HepG2 (cell line): Measurements from ENCODE around the gene XXYLT1. TPM values are rescaled to one million over a fixed set of nuclear protein-coding genes. Genes with fewer than 3 reads are reported as not detected.

ENCODE experiments used
- ATAC-seq: fragments of 200-7000 bp; cut with Tn5 transposase; 3 replicates; pipeline ENCODE4 v1.9.1; 2020; ENCODE audit warnings: mild to moderate bottlenecking, moderate library complexity
- BruUV-seq: library from RNA; stranded (reverse); fragments of 400-500 nt; replicated peaks from 2 replicates; lab custom pipeline; 2021; lab: Mats Ljungman, UMichigan
- CTCF ChIA-PET: fragments of 300-600 bp; formaldehyde crosslinking; extraction: SDS; loops from one replicate; lab custom pipeline; 2021; ENCODE audit warnings: low total read pairs, inconsistent platforms, low intra/inter-chr PET ratio; lab: Yijun Ruan, JAX
- POLR2A ChIA-PET: fragments of 350-600 bp; sonication (Branson Sonifier 250); formaldehyde crosslinking; loops from one replicate; lab custom pipeline; 2020; ENCODE audit warnings: antibody characterized with exemption, inconsistent platforms; lab: Yijun Ruan, JAX
- DNase-seq: peaks from one replicate; pipeline ENCODE4 v3.0.0-alpha.2; 2015; ENCODE audit warnings: low spot score
- FAIRE-seq: peaks from 3 replicates; lab custom pipeline; 2011; peaks lifted over from hg19 to GRCh38; lab: Jason Lieb, UNC
- H2AFZ ChIP-seq: one replicate; pipeline ENCODE4 v1.6.1; 2011; ENCODE audit warnings: low read length, inconsistent platforms
- H3K27ac ChIP-seq: fragments of 300-600 bp; 3 replicates; pipeline ENCODE4 v1.8.0; 2011; ENCODE audit warnings: mixed run types, mild to moderate bottlenecking, mixed read lengths, low read length, inconsistent platforms; ENCODE audit not compliant: insufficient read depth; ENCODE audit errors: extremely low read length
- H3K27me3 ChIP-seq, 2 experiments: fragments of 200-600 bp in 1 of 2; 2 replicates in 1 of 2; 3 replicates in 1 of 2; pipeline versions ENCODE4 v1.6.0 to v1.8.0; 2011; ENCODE audit warnings: low read length in 2 of 2, mild to moderate bottlenecking in 2 of 2, moderate library complexity in 2 of 2, inconsistent platforms in 1 of 2; ENCODE audit not compliant: insufficient read depth in 2 of 2, control insufficient read depth in 1 of 2
- H3K36me3 ChIP-seq, 2 experiments: fragments of 200-600 bp in 1 of 2; replicated peaks in 1 of 2; 2 replicates in 1 of 2; 3 replicates in 1 of 2; pipeline versions ENCODE4 v1.5.1 to v1.8.0; 2011; ENCODE audit warnings: low read length in 2 of 2, inconsistent platforms in 1 of 2; ENCODE audit not compliant: insufficient read depth in 2 of 2, control insufficient read depth in 1 of 2
- H3K4me1 ChIP-seq: 2 replicates; pipeline ENCODE4 v1.5.1; 2012; ENCODE audit warnings: low read length, inconsistent platforms; ENCODE audit not compliant: insufficient read depth
- H3K4me2 ChIP-seq: 2 replicates; pipeline ENCODE4 v1.6.0; 2011; ENCODE audit warnings: low read depth, low read length, inconsistent platforms
- H3K4me3 ChIP-seq, 3 experiments: fragments of 200-600 bp in 1 of 3; sonication (generic), shearing (Covaris generic) in 1 of 3; replicated peaks in 1 of 3; 2 replicates each; pipeline ENCODE4 v1.5.1; 2011 to 2016; ENCODE audit warnings: low read length in 3 of 3, inconsistent platforms in 2 of 3, low read depth in 2 of 3, mild to moderate bottlenecking in 2 of 3, control low read depth in 1 of 3, mixed read lengths in 1 of 3; ENCODE audit not compliant: insufficient read depth in 1 of 3
- H3K79me2 ChIP-seq: one replicate; pipeline ENCODE4 v1.6.1; 2011; ENCODE audit warnings: low read length, inconsistent platforms; ENCODE audit not compliant: insufficient read depth
- H3K9ac ChIP-seq: 2 replicates; pipeline ENCODE4 v1.6.0; 2011; ENCODE audit warnings: mild to moderate bottlenecking, low read depth, low read length, inconsistent platforms; ENCODE audit not compliant: insufficient read depth
- H3K9me3 ChIP-seq: 2 replicates; pipeline ENCODE4 v1.5.1; 2012; ENCODE audit warnings: mild to moderate bottlenecking, low read length
- H4K20me1 ChIP-seq: 2 replicates; pipeline ENCODE4 v1.6.0; 2011; ENCODE audit warnings: inconsistent platforms, mild to moderate bottlenecking, low read length, moderate library complexity; ENCODE audit not compliant: insufficient read depth
- ETV6 ChIP-seq: sonication (generic); formaldehyde crosslinking; conservative IDR thresholded peaks from 2 replicates; pipeline ENCODE4 v1.4.0; 2020; ENCODE audit warnings: missing genetic modification reagents
- KAT2B ChIP-seq: fragments of 150-350 bp; IDR thresholded peaks from 2 replicates; pipeline ENCODE4 v1.6.1; 2014; ENCODE audit warnings: low read depth, low read length, borderline replicate concordance
- KMT2B ChIP-seq: IDR thresholded peaks from 2 replicates; pipeline ENCODE4 v1.6.1; 2016; ENCODE audit warnings: missing genetic modification reagents, missing compliant biosample characterization
- TBP ChIP-seq: sonication (generic); formaldehyde crosslinking; IDR thresholded peaks from 2 replicates; pipeline ENCODE4 v1.5.0; 2020; ENCODE audit warnings: missing genetic modification reagents
- XBP1 ChIP-seq: sonication (generic); formaldehyde crosslinking; IDR thresholded peaks from 2 replicates; pipeline ENCODE4 v1.5.0; 2020; ENCODE audit warnings: missing genetic modification reagents
- ZNF17 ChIP-seq: sonication (generic); formaldehyde crosslinking; IDR thresholded peaks from 2 replicates; pipeline ENCODE4 v1.5.0; 2020; ENCODE audit warnings: mild to moderate bottlenecking, missing genetic modification reagents
- ZNF570 ChIP-seq: sonication (generic); formaldehyde crosslinking; IDR thresholded peaks from 2 replicates; pipeline ENCODE4 v1.4.0; 2020; ENCODE audit warnings: mild to moderate bottlenecking, missing genetic modification reagents, borderline replicate concordance
- WGBS: methylation state at CpG from one replicate; pipeline ENCODE4 v1.1.6; 2017; ENCODE audit warnings: low lambda C conversion rate; 5-methylcytosine and 5-hydroxymethylcytosine counted together
- in situ Hi-C: cut with HindIII; loops from 2 replicates; pipeline ENCODE4 v1.10.0; 2017; ENCODE audit warnings: low pct_unique_long_range_greater_than_20kb; ENCODE audit not compliant: extremely low pct_ligation_motif_present
- intact Hi-C: fragments of 100-400 bp; cut with micrococcal nuclease; formaldehyde crosslinking; loops from one replicate; pipeline ENCODE4 v1.10.0; 2022; ENCODE audit not compliant: unreplicated experiment
- polyA plus RNA-seq, 8 experiments: library from polyadenylated mRNA; depleted of rRNA in 3 of 8; stranded (reverse) in 7 of 8; unstranded in 1 of 8; fragments of >200 nt; fragmentation: Illumina TruSeq in 4 of 8; extraction: Trizol in 4 of 8; gene quantifications; 2 replicates each; pipeline versions ENCODE4 v1.2.1 to v1.2.3, GENCODE V29; 2011 to 2016; ENCODE audit warnings: low read depth in 4 of 8, missing spikeins in 1 of 8, mixed read lengths in 1 of 8; ENCODE audit not compliant: insufficient read depth in 1 of 8
- total RNA-seq, 5 experiments: library from RNA; depleted of rRNA; stranded (reverse); fragments of >200 nt; fragmentation: Illumina TruSeq; extraction: Trizol; gene quantifications; 2 replicates each; pipeline ENCODE4 v1.2.3, GENCODE V29; 2016; ENCODE audit warnings: low read depth in 1 of 5
- TF ChIP-seq, protein P1 (sequence below): sonication (generic); formaldehyde crosslinking; IDR thresholded peaks from 2 replicates; pipeline ENCODE4 v1.8.1; 2023; ENCODE audit warnings: mild to moderate bottlenecking, missing genetic modification reagents, borderline replicate concordance
- TF ChIP-seq, protein P2 (sequence below): sonication (generic); formaldehyde crosslinking; IDR thresholded peaks from 2 replicates; pipeline ENCODE4 v1.5.0; 2020; ENCODE audit warnings: mild to moderate bottlenecking, missing genetic modification reagents

The XXYLT1 gene
- total and polyA plus RNA-seq, 2 of the 13 experiments (the other 11 are each of a cell fraction or from before 2014, with no cell fraction given): 17.7 to 19.0 TPM

DNA sequence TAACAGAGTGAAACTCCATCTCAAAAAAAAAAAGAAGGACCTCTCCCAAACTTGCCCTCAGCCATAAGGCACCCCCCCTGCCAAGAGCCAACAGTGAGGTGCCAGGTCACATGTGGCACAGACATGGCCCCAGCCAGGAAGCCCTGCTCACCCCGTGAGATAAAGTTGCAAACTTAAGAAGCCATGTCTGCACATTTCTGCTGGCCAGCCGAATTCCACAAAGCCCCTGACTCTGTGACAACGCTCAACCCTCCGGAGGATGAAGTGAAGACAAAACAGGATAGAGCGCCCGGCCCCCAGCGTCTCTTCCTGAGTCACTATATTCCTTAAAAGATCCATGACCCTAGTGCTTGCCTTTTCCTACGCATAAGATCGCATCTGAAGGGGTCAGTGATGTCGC lies 188.1 kb downstream of the XXYLT1 start (continued):
- TF ChIP-seq, protein P1, sequence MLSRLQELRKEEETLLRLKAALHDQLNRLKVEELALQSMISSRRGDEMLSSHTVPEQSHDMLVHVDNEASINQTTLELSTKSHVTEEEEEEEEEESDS (CRISPR knock-in tag): no peak
- no peak for TF ChIP-seq TBP (CRISPR knock-in tag)

DNA sequence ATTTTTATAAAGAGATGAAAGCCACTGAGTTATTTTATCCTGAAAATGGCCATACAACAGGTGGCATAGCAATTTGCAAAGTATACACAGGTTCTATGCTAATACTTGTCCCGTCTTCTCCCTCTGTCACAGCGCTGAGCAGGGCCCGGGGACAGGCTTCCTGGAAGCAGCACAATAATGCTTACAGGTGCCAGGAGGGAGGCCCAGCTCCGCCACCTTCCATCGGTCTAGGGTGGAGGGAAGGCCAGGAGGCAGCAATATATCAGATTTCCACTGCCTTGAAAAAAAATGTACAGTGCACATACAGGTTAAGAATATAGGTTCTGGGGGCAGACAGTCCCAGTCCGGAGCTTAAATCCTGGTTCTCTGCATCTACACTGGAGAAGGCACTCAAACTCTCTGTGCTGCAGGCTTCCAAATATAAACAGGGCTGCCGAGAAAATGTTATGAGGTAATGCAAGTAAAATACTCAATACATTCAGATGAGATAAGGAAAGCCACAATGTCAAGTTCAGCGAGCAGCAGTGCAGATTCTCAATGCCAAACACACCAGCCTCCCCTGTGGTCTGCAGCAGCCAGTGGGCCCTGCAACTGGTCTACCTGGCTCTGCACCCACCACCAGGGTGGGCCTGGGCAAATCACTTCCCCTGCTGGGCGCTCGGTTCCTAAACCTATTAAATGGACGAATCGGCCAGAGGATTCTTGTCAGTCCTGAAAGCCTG lies 189.6 kb downstream of the XXYLT1 start:
- no peak overlapping the region for H3K27ac ChIP-seq
- H3K4me3 ChIP-seq: no peak overlapping the region
- H3K9ac ChIP-seq: no peak overlapping the region
- H3K4me1 ChIP-seq: no peaks in the 10 kb centered on the region
- H3K27me3 ChIP-seq: no peaks in the 10 kb centered on the region
- no peak overlapping the region for H2AFZ ChIP-seq
- WGBS: 90% methylated on average over 11 of the region's 12 CpGs
- H4K20me1 ChIP-seq: no peaks in the 10 kb centered on the region
- H3K36me3 ChIP-seq: no peaks in the 10 kb centered on the region; a peak in 1 of 5 replicates
- in situ Hi-C loops (no loop called here), intact Hi-C loops (no loop called here)
- TF ChIP-seq ZNF17 (CRISPR knock-in tag): no peak
- ATAC-seq: no peak
- no peak for FAIRE-seq
- no peaks in the 10 kb centered on the region for H3K79me2 ChIP-seq
- no peak for DNase-seq
- CTCF ChIA-PET: no interaction called here
- POLR2A ChIA-PET: no interaction called here
- BruUV-seq: no TSS peak
- H3K4me2 ChIP-seq: no peak overlapping the region
- no peaks in the 10 kb centered on the region for H3K9me3 ChIP-seq

DNA sequence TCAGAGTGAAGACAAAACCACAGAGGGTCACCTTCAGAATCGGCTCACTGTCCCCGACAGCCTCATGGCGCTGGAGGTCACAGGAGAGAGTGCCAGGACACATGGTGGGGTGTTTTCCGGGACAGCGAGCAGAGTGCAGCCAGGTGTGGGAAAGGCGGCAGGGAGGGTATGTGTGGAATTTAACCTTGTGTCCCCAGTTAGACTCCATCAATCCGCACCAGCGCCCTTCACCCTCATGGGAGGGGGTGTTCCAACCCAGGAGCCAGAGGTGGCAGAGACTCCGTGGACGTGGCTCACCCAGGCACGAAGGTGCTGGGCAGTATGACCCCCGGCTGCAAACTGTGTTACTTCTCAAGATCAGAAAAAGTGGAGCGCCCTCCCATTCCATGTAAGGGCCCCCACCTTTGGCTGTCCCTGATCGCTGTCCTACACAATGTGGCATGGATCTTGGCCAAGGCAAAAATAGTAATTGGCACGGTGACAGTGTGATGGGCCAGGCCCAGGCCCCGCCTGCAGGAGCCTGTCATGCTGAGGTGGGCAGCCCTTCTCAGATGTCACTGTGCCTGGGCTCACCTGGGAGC lies 190.3 kb downstream of the XXYLT1 start:
- TF ChIP-seq, protein P2, sequence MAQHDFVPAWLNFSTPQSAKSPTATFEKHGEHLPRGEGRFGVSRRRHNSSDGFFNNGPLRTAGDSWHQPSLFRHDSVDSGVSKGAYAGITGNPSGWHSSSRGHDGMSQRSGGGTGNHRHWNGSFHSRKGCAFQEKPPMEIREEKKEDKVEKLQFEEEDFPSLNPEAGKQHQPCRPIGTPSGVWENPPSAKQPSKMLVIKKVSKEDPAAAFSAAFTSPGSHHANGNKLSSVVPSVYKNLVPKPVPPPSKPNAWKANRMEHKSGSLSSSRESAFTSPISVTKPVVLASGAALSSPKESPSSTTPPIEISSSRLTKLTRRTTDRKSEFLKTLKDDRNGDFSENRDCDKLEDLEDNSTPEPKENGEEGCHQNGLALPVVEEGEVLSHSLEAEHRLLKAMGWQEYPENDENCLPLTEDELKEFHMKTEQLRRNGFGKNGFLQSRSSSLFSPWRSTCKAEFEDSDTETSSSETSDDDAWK (CRISPR knock-in tag): no peak
- no peak for TF ChIP-seq KAT2B
- no peak for TF ChIP-seq KMT2B
- no peak for TF ChIP-seq ZNF570
- TF ChIP-seq ETV6 (CRISPR knock-in tag): no peak
- TF ChIP-seq XBP1 (CRISPR knock-in tag): no peak
- POLR2A ChIA-PET: no interaction called here
- Histone ChIP-seq H2AFZ (no peak overlapping the region), H3K79me2 (no peaks in the 10 kb centered on the region), H3K9me3 (no peaks in the 10 kb centered on the region), H3K4me1 (no peaks in the 10 kb centered on the region), H3K27me3 (no peaks in the 10 kb centered on the region), H3K4me2 (no peak overlapping the region), H3K27ac (no peak overlapping the region), H3K9ac (no peak overlapping the region), H4K20me1 (no peaks in the 10 kb centered on the region), H3K4me3 (no peak overlapping the region), H3K36me3 (no peaks in the 10 kb centered on the region; a peak in 1 of 5 replicates)
- intact Hi-C loops (no loop called here), in situ Hi-C loops (no loop called here)
- DNase-seq (peak; percentile 14), FAIRE-seq (no peak), ATAC-seq (no peak)
- CTCF ChIA-PET: no interaction called here
- 86% methylated on average over 11 of the region's 16 CpGs for WGBS
- no TSS peak for BruUV-seq
